WTC11 (cell line): ENCODE measurements around the gene NHS. TPM values are rescaled to one million over a fixed set of nuclear protein-coding genes. Genes with fewer than 3 reads are reported as not detected.

Source experiments
- ETV6 ChIP-seq: sonication (generic); formaldehyde crosslinking; IDR thresholded peaks from 2 replicates; pipeline ENCODE4 v1.8.1; 2022; ENCODE audit warnings: mild to moderate bottlenecking, missing genetic modification reagents
- MXD4 ChIP-seq: fragments of 250-450 bp; sonication (Bioruptor Pico); IDR thresholded peaks from 2 replicates; pipeline ENCODE4 v1.8.0; 2021; ENCODE audit warnings: mild to moderate bottlenecking, moderate library complexity, borderline replicate concordance
- SMAD3 ChIP-seq: sonication (generic); formaldehyde crosslinking; IDR thresholded peaks from 2 replicates; pipeline ENCODE4 v1.8.0; 2022; ENCODE audit warnings: missing genetic modification reagents, mild to moderate bottlenecking, borderline replicate concordance
- SOX15 ChIP-seq: fragments of 250-450 bp; sonication (Bioruptor Pico); IDR thresholded peaks from 2 replicates; pipeline ENCODE4 v1.9.0; 2021; ENCODE audit warnings: mild to moderate bottlenecking
- SP1 ChIP-seq: sonication (generic); formaldehyde crosslinking; conservative IDR thresholded peaks from 2 replicates; pipeline ENCODE4 v1.8.1; 2022; ENCODE audit warnings: missing genetic modification reagents
- TEAD1 ChIP-seq: sonication (generic); formaldehyde crosslinking; IDR thresholded peaks from 2 replicates; pipeline ENCODE4 v1.8.0; 2022; ENCODE audit warnings: mild to moderate bottlenecking, missing genetic modification reagents
- ZNF232 ChIP-seq: sonication (generic); formaldehyde crosslinking; IDR thresholded peaks from 2 replicates; pipeline ENCODE4 v1.8.0; 2022; ENCODE audit warnings: mild to moderate bottlenecking, missing genetic modification reagents
- ZNF423 ChIP-seq: fragments of 250-450 bp; sonication (Bioruptor Pico); IDR thresholded peaks from 2 replicates; pipeline ENCODE4 v2.1.2; 2022; ENCODE audit warnings: mild to moderate bottlenecking, moderate library complexity
- total RNA-seq: library from RNA; stranded (reverse); gene quantifications from 3 replicates; pipeline ENCODE4 v1.2.3, GENCODE V29; 2021
- TF ChIP-seq, protein P1 (sequence below): sonication (generic); formaldehyde crosslinking; IDR thresholded peaks from 2 replicates; pipeline ENCODE4 v1.8.1; 2023; ENCODE audit warnings: mild to moderate bottlenecking, missing genetic modification reagents
- TF ChIP-seq, protein P2 (sequence below): sonication (generic); formaldehyde crosslinking; IDR thresholded peaks from 2 replicates; pipeline ENCODE4 v1.8.1; 2023; ENCODE audit warnings: mild to moderate bottlenecking, missing genetic modification reagents, borderline replicate concordance
- TF ChIP-seq, protein P3 (sequence below): sonication (generic); formaldehyde crosslinking; IDR thresholded peaks from 2 replicates; pipeline ENCODE4 v1.8.1; 2022; ENCODE audit warnings: mild to moderate bottlenecking, missing genetic modification reagents, moderate library complexity, borderline replicate concordance
- TF ChIP-seq, protein P4 (sequence below): sonication (generic); formaldehyde crosslinking; IDR thresholded peaks from 2 replicates; pipeline ENCODE4 v1.8.0; 2023; ENCODE audit warnings: mild to moderate bottlenecking, missing genetic modification reagents
- TF ChIP-seq, protein P5 (sequence below): fragments of 250-450 bp; sonication (Bioruptor Pico); IDR thresholded peaks from 2 replicates; pipeline ENCODE4 v1.9.0; 2021; ENCODE audit warnings: mild to moderate bottlenecking
- TF ChIP-seq, protein P6 (sequence below): fragments of 250-450 bp; sonication (Bioruptor Pico); IDR thresholded peaks from 2 replicates; pipeline ENCODE4 v1.9.0; 2021; ENCODE audit warnings: mild to moderate bottlenecking
- TF ChIP-seq, protein P7 (sequence below): fragments of 250-450 bp; sonication (Bioruptor Pico); IDR thresholded peaks from 2 replicates; pipeline ENCODE4 v1.9.0; 2021; ENCODE audit warnings: moderate library complexity, mild to moderate bottlenecking, inconsistent platforms, borderline replicate concordance

Gene NHS
- total RNA-seq, 1 experiment from 2014 or later: 5.8 TPM

DNA sequence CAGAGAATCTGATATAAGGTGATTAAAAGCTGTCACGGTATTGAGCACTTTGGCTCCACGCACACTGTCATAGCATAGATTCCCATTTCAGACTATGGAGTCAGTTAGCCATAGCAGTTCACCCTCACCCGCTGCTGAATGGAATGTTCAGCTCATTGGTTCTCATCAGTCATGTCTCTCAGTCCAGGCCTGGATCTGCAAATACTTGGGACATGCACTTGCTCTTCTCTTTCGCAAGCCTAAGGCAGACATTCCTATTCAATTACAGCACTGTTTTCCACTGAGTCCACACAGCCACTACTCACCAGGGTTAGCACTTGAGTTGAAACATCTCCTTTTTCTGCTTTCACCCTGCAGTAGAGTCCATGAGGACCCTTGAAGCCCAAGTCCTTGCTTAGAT lies 331.7 kb downstream of the NHS start (continued):
- TF ChIP-seq, protein P1, sequence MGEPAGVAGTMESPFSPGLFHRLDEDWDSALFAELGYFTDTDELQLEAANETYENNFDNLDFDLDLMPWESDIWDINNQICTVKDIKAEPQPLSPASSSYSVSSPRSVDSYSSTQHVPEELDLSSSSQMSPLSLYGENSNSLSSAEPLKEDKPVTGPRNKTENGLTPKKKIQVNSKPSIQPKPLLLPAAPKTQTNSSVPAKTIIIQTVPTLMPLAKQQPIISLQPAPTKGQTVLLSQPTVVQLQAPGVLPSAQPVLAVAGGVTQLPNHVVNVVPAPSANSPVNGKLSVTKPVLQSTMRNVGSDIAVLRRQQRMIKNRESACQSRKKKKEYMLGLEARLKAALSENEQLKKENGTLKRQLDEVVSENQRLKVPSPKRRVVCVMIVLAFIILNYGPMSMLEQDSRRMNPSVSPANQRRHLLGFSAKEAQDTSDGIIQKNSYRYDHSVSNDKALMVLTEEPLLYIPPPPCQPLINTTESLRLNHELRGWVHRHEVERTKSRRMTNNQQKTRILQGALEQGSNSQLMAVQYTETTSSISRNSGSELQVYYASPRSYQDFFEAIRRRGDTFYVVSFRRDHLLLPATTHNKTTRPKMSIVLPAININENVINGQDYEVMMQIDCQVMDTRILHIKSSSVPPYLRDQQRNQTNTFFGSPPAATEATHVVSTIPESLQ: no peak
- TF ChIP-seq MXD4 (CRISPR knock-in tag): no peak
- TF ChIP-seq SP1 (CRISPR knock-in tag): no peak
- TF ChIP-seq, protein P2, sequence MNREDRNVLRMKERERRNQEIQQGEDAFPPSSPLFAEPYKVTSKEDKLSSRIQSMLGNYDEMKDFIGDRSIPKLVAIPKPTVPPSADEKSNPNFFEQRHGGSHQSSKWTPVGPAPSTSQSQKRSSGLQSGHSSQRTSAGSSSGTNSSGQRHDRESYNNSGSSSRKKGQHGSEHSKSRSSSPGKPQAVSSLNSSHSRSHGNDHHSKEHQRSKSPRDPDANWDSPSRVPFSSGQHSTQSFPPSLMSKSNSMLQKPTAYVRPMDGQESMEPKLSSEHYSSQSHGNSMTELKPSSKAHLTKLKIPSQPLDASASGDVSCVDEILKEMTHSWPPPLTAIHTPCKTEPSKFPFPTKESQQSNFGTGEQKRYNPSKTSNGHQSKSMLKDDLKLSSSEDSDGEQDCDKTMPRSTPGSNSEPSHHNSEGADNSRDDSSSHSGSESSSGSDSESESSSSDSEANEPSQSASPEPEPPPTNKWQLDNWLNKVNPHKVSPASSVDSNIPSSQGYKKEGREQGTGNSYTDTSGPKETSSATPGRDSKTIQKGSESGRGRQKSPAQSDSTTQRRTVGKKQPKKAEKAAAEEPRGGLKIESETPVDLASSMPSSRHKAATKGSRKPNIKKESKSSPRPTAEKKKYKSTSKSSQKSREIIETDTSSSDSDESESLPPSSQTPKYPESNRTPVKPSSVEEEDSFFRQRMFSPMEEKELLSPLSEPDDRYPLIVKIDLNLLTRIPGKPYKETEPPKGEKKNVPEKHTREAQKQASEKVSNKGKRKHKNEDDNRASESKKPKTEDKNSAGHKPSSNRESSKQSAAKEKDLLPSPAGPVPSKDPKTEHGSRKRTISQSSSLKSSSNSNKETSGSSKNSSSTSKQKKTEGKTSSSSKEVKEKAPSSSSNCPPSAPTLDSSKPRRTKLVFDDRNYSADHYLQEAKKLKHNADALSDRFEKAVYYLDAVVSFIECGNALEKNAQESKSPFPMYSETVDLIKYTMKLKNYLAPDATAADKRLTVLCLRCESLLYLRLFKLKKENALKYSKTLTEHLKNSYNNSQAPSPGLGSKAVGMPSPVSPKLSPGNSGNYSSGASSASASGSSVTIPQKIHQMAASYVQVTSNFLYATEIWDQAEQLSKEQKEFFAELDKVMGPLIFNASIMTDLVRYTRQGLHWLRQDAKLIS: no peak
- no peak for TF ChIP-seq SOX15 (CRISPR knock-in tag)
- TF ChIP-seq, protein P3, sequence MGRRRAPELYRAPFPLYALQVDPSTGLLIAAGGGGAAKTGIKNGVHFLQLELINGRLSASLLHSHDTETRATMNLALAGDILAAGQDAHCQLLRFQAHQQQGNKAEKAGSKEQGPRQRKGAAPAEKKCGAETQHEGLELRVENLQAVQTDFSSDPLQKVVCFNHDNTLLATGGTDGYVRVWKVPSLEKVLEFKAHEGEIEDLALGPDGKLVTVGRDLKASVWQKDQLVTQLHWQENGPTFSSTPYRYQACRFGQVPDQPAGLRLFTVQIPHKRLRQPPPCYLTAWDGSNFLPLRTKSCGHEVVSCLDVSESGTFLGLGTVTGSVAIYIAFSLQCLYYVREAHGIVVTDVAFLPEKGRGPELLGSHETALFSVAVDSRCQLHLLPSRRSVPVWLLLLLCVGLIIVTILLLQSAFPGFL (CRISPR knock-in tag): no peak
- no peak for TF ChIP-seq ETV6
- TF ChIP-seq, protein P4, sequence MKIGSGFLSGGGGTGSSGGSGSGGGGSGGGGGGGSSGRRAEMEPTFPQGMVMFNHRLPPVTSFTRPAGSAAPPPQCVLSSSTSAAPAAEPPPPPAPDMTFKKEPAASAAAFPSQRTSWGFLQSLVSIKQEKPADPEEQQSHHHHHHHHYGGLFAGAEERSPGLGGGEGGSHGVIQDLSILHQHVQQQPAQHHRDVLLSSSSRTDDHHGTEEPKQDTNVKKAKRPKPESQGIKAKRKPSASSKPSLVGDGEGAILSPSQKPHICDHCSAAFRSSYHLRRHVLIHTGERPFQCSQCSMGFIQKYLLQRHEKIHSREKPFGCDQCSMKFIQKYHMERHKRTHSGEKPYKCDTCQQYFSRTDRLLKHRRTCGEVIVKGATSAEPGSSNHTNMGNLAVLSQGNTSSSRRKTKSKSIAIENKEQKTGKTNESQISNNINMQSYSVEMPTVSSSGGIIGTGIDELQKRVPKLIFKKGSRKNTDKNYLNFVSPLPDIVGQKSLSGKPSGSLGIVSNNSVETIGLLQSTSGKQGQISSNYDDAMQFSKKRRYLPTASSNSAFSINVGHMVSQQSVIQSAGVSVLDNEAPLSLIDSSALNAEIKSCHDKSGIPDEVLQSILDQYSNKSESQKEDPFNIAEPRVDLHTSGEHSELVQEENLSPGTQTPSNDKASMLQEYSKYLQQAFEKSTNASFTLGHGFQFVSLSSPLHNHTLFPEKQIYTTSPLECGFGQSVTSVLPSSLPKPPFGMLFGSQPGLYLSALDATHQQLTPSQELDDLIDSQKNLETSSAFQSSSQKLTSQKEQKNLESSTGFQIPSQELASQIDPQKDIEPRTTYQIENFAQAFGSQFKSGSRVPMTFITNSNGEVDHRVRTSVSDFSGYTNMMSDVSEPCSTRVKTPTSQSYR: no peak
- no peak for TF ChIP-seq SMAD3 (CRISPR knock-in tag)
- TF ChIP-seq, protein P5, sequence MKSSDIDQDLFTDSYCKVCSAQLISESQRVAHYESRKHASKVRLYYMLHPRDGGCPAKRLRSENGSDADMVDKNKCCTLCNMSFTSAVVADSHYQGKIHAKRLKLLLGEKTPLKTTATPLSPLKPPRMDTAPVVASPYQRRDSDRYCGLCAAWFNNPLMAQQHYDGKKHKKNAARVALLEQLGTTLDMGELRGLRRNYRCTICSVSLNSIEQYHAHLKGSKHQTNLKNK: no peak
- no peak for TF ChIP-seq TEAD1
- TF ChIP-seq, protein P6, sequence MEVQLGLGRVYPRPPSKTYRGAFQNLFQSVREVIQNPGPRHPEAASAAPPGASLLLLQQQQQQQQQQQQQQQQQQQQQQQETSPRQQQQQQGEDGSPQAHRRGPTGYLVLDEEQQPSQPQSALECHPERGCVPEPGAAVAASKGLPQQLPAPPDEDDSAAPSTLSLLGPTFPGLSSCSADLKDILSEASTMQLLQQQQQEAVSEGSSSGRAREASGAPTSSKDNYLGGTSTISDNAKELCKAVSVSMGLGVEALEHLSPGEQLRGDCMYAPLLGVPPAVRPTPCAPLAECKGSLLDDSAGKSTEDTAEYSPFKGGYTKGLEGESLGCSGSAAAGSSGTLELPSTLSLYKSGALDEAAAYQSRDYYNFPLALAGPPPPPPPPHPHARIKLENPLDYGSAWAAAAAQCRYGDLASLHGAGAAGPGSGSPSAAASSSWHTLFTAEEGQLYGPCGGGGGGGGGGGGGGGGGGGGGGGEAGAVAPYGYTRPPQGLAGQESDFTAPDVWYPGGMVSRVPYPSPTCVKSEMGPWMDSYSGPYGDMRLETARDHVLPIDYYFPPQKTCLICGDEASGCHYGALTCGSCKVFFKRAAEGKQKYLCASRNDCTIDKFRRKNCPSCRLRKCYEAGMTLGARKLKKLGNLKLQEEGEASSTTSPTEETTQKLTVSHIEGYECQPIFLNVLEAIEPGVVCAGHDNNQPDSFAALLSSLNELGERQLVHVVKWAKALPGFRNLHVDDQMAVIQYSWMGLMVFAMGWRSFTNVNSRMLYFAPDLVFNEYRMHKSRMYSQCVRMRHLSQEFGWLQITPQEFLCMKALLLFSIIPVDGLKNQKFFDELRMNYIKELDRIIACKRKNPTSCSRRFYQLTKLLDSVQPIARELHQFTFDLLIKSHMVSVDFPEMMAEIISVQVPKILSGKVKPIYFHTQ (CRISPR knock-in tag): no peak
- no peak for TF ChIP-seq ZNF423
- no peak for TF ChIP-seq ZNF232 (CRISPR knock-in tag)
- TF ChIP-seq, protein P7, sequence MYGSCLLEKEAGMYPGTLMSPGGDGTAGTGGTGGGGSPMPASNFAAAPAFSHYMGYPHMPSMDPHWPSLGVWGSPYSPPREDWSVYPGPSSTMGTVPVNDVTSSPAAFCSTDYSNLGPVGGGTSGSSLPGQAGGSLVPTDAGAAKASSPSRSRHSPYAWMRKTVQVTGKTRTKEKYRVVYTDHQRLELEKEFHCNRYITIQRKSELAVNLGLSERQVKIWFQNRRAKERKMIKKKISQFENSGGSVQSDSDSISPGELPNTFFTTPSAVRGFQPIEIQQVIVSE (CRISPR knock-in tag): no peak
